NCI-H510A (cell line): ENCODE data around the gene IL15RA.

Experiments
- DNase-seq: peaks from one replicate; lab custom pipeline; 2025; lab: John Stamatoyannopoulos, UW

The IL15RA gene

DNA sequence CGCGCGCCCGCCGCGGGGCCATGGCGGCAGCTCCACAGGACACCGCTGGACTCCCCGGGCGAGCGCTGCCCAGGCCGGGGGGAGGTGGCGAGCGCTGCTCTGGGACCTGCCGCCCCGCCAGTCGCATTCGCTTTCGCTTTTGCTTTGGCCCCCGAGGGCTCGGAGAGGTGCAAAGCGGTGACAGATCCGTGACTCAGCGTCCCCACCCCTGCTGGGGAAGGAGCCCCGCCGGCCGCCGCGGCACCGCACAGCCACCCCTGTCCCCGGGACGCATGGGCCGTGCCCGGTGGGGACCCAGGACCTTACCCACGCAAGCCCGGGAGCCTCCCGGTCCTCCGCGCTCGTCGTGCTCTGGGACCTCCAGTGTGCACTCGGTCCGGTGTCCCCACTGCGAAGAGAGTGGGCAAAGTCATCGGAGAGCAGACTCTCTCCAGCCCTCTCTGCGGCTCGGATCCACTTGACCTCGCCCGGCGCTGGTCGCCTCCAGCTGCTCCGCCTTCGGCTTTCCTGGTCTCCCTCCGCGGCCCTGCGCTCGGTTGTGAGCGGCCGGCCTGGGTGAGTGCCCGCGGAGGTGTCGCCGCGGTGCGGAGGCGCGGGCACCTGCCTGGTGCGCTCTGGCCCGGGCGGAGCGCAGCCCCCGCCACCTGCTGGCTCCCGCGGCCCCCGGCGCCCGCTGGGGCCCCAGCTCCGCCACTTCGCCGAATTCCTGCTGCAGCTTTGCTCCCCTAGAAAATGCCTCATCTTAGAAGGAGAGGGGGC lies at the start of gene IL15RA:
TSS of gene IL15RA (minus strand) at position 73 of the 759 bp plus-strand sequence. CDS start at position 22, 51 bp downstream.
- DNase-seq, result peak; percentile 7

GRCh38 chr10:6025683-6026255 lies 48.4 kb upstream of the IL15RA start:
- no peak for DNase-seq

- no peak for DNase-seq
Measured at GRCh38 chr10:6024334-6024682, 47.0 kb upstream of the IL15RA start.

DNA sequence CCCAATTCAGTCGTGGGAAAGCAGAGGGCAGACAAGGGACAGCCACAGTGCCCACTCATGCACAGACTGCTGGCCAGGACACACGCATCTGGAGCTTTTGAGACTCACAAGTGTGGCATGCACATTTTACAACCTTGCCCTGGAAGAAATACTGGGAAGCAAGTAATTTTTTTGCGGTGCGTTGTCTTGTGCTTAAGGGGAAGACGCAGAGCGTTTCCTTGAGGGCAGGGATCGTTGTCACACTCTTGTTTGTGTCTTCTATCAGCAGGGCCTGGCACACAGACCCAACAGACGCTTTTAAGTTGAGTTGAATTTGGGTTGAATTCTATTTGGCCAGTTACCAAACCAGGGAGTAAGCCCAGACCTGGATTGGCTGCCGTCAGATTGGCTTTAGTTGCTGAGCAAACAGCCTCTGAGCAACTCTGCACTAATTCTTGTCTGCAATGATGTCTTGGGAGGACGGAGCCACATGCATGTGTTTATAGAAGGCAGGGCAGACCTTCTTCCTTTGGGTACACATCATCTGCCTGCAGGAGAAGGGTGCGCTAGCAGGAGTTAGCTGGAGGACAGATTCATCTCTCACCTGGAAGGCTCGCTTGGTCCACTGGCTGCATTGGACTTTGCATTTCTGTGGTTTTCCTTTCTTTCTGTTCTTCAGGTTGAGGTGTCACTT lies 46.5 kb upstream of the IL15RA start:
- no peak for DNase-seq

DNA sequence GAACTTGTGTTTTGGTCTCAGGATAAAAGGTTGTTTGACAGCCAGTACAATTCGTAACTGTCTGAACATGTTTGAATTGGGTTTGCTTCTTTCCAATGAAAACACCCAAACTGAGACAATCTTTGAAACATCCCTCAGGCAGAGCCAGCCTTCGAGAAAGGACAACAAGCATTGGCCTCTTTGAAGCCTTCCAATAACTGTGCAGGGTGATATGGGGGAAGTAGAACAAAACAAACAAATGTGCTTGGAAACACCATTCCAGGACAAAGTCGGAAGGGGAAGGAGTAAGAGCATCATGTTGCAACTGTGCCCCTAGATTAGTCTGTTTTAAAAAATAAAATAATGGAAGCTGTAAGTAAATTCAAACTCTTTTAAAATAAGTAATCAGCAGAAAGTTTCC lies 45.3 kb upstream of the IL15RA start:
- DNase-seq, result no peak

DNA sequence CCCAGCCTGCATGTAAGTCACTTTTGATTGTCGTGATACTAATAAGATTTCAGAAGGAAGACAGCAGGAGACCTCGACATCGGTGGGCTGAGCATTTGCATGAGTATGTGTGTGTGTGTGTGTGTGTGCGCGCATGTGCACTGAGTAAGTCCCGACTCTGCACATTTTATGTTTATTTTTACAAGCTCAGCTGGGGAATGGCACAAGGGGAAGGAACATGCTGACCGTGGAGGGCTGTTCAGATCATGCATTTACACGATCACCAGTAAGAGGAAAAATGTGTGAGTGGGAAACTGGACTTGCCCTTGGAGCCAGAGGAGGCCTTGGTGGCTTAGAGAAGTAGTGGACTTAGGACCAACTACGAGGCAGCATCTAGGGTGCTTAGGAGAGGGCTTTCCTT lies 43.5 kb upstream of the IL15RA start:
- no peak for DNase-seq

- DNase-seq, result no peak
Measured at GRCh38 chr10:6019796-6020195, 42.5 kb upstream of the IL15RA start.

GRCh38 chr10:6019010-6019782 lies 41.9 kb upstream of the IL15RA start:
- DNase-seq, result no peak

DNA sequence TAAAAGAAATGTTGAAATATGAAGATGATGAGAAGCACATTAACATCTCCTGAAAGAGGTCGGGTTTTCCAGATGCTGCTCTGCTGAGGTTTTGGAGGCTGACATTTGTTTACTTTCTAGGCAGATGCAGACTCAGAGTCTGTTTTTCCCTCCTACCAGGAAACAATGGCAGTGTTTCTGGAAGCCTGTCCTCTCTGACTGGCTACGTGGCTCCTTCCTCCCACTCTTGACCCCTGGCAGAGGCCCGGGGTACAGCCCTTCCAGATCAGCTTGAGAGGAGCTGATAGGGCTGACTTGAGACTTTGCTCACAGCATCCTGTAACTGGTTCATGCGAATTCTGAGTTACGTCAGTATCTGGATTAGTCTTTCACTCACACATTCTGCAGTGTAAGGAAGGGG lies 41.1 kb upstream of the IL15RA start:
- no peak for DNase-seq

DNA sequence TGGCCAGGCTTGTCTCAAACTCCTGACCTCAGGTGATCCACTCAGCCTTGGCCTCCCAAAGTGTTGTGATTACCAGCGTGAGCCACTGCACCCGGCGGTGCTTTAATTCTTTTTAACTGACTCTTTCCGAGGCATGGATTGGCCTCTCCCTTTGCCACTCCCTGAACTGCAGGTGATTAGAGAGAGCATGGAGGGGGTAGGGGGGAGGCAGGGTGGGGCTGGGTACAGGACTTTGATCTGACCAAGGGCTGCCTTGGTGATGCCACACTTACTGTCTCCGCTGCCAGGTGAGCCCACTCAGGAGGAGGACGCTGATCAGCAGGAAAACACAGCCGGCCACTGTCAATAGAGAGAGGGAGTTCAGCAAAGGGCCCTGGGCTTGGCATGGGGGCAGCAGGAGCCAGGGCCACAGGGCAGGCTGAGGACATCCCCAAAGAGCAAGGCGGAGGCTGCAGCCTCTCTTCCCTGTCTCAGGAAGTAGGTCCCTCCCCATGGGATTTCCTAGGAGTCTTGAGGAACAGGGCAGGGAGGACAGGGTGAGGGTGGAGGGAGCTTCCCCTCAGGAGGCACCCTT lies 40.5 kb upstream of the IL15RA start:
- DNase-seq, result no peak

DNA sequence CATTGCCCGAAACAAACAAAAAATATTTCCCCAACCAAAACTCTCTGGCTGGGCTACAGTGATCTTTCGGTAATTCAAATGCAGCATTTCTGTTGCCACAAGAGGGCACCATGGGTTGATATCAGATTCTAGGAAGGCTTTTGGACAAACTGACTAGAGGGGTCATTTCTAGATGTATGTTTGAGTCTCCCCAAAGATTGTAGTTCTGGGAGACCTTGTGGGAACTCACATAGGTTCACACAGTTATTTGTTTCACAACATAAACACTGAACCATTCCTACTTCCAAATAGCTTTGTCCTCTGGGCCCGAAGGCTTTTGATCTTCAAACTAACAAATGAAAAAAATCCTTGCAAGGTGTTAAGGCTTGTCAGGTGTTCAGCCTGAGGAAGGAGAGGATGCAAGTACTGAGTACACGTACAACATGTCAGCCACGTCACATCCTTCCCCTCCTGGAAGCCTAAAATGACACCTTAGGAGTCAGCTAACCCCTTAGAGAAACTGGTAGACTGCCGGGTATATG lies 37.0 kb upstream of the IL15RA start:
- DNase-seq, result no peak

GRCh38 chr10:6013413-6014192 lies 36.3 kb upstream of the IL15RA start:
- DNase-seq, result no peak

- DNase-seq, result no peak
Measured at GRCh38 chr10:6012121-6012905, 35.0 kb upstream of the IL15RA start.

DNA sequence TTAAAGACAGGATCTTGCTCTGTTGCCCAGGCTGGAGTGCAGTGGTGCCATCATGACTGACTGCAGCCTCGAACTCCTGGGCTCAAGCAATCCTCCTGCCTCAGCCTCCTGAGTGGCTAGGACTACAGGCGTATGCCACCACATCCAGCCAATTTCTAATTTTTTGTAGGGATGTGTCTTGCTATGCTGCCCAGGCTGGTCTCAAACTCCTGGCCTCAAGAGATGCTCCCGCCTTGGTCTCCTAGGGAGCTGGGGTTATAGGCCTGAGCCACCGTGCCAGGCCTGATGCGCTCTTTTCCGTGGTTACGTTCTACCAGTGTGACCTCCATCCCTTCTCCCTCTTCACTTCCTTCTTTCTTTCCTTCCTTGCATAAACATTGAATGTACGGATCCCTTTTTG lies 34.2 kb upstream of the IL15RA start:
- no peak for DNase-seq

DNA sequence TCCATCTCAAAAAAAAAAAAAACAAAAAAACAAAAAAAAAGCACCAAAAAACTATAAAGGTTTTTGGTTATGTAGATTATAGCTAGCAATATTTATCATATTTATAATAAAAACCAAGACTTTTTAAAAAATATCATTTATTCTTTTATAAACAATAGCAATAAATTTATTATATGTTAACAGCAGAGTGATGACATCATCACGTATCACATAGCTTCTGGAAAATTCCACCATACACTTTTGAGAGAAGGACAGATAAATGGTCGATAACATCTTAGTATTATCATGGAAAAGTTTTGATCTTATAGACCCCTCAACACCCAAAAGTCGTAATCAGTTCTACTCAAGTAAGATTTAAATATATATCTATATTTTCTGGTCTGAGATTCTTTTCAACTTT lies 33.2 kb upstream of the IL15RA start:
- DNase-seq, result no peak

GRCh38 chr10:6009961-6010360 lies 32.6 kb upstream of the IL15RA start:
- DNase-seq, result no peak

DNA sequence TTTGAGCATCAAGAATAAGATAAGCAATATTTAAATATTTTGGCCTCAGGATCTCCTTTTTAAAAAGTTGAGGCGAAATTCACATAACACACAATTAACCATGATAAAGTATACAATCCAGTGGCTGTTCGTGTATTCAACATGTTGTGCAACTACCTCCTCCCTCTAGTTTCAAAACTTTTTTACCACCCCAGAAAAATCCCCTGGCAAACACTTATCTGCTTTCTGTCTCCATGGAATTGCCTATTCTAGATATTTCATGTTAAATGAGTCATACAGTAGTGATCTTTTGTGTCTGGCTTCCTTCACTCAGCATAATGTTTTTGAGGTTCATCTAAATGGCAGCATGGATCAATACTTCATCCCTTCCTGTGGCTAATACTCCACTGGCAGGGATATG lies 31.8 kb upstream of the IL15RA start:
- no peak for DNase-seq

GRCh38 chr10:6008497-6009142 lies 31.3 kb upstream of the IL15RA start:
- DNase-seq, result no peak

- DNase-seq, result no peak
Measured at GRCh38 chr10:6006991-6007390, 29.6 kb upstream of the IL15RA start.

DNA sequence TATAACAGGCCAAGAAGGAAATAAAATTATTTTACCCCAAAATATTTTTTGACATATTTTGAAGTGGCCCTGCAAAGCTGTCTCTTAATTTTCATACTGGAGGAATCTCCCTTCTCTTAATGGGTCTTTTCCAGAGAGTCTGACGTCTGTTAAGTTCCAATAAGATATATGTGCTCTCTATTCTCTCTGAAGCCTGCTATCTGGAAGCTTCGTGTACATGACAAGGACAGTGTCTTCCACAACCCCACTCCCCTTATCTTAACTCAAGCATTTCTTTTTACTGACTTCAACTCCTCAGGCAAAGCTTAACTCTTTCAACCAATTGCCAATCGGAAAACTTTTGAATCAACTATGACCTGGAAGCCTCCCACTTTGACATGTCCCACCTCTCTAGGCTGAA lies 29.2 kb upstream of the IL15RA start:
- DNase-seq, result no peak
